GM12892 (cell line): ENCODE data around the gene OR13F1.

ENCODE experiments used
- DNase-seq: peaks from one replicate; pipeline ENCODE4 v3.0.0; 2011; ENCODE audit not compliant: insufficient read length
- FAIRE-seq: peaks from 2 replicates; lab custom pipeline; 2011; peaks lifted over from hg19 to GRCh38; lab: Jason Lieb, UNC
- POLR2A ChIP-seq: IDR thresholded peaks from 2 replicates; pipeline ENCODE4 v1.6.1; 2011; ENCODE audit warnings: low read depth, low read length, control low read depth
- POLR2AphosphoS5 ChIP-seq: IDR thresholded peaks from 2 replicates; pipeline ENCODE4 v1.6.1; 2011; ENCODE audit warnings: low read depth, low read length, control low read depth
- TAF1 ChIP-seq: IDR thresholded peaks from 2 replicates; pipeline ENCODE4 v1.6.1; 2011; ENCODE audit warnings: low read depth, mild to moderate bottlenecking, control low read depth, low read length, borderline replicate concordance

OR13F1 gene

GRCh38 chr9:104536756-104537155 is 32.7 kb downstream of the OR13F1 start, which contains the start of gene OR13C3:
Gene OR13C3, minus strand, starts transcription at chr9:104536856. Its CDS starts 133 bp downstream, at chr9:104536723.
- TF ChIP-seq TAF1 (no peak), POLR2AphosphoS5 (no peak)
- no peak for FAIRE-seq
- no peak for DNase-seq

- DNase-seq: no peak
- no peak for TF ChIP-seq TAF1
- TF ChIP-seq POLR2AphosphoS5: no peak
- TF ChIP-seq POLR2A: no peak
- no peak for FAIRE-seq
These were observed 35.2 kb downstream of the OR13F1 start for GRCh38 chr9:104539275-104539674.

- FAIRE-seq: no peak
- no peak for DNase-seq
- no peak for TF ChIP-seq POLR2AphosphoS5
- TF ChIP-seq TAF1: no peak
- TF ChIP-seq POLR2A: no peak
These were observed 40.6 kb downstream of the OR13F1 start for GRCh38 chr9:104544644-104545043.

GRCh38 chr9:104553261-104553660 is 49.2 kb downstream of the OR13F1 start:
- TF ChIP-seq TAF1 (no peak), POLR2A (no peak), POLR2AphosphoS5 (no peak)
- no peak for FAIRE-seq
- no peak for DNase-seq
